ENCODE results near the gene AHNAK2.

The AHNAK2 gene

DNA sequence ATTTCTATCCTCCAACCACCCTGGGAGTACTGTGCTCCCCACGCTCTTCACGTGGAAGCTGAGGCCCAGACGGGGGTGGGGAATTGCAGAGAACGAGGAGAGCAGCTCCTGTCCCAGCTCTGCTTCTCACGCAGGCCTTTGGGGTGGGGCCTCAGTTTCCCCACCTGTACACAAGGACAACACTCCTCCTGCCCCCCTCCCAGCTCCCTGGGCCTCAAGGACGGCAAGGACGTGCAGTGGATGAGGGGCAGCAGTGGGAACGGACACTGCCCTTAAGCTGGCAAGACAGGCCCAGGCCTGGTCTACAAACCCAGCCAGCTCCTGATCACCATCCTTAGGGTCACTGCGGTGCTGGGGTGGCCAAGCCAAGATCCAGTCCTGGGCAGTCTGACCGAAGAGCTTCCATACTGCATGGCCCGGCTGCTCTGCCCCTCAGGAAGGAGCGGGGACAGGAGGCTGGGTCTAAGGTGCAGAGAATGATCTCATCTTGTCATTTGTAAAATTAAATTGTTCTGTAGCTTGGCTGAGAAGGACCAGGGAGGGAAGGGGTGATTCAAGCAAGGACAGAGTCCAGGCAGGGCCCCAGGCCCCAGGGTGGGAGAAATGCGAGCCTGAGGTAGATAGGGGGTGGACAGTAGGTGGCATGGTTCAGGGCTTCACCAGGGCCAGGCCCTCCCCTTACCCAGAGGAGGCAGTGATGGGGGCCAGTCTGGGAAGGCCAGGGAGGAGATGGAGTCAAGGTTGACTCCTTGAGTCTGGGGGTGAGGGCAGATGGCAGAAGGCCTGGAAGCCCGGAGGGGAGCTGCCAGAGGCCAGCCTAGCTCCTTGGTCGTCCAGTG, 6.1 kb upstream of the AHNAK2 start:
- no peak for DNase-seq

DNA sequence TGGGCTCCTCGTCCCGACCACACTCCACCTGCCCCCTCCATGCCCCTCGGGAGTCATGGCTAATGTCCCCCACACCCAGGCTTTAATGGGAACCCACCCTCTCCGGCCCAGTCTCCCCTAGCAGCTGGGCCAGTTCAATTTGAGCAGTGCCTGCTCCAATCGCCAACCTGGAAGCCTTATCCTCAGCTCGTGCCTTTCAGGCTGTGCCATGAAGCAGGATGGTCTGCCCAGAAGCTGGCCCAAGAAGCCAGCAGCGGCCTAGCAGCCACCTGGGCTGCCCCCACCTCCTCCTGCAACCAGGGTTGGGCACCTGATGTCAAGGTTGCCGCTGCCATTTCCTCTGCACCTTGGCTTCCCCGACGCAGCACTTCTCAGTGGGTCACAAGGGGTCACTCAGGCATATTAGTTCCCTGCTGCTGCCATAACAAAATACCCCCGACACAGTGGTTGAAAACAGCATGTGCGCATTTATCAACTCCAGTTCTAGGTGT, 5.1 kb upstream of the AHNAK2 start:
- DNase-seq, result no peak

DNA sequence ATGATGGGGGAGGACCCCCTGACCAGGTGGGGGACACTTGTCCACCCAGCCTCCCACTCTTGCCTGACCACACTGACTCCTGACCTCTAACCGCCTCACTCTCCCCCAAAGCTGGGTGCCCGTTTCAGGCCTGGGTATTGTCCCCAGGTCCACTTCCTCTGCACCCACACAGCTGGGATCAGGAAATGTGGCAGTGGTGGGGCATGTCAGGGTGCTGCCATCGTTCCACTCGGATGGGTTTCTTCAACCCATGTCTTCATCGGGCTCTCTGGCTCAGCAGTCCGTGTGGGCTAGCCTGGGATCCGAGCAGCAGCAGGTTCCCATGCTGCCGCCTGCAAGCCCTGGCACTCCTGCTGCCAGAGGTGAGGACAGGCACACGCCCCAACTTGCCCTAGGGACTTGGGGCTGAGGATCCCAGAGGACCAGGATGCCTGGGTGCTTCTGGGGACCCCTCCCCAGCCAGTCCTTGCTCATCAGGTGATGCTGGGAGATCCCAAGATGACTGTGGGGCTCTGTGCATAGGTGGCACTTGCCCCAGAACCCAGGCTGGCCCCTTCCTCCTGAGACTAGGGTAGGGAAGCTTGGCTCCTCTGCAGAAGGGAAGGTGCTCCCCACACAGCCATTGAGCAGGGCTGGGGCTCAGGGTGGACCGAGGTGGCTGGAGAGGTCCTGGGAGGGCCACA, 4.5 kb upstream of the AHNAK2 start:
- DNase-seq, result no peak

- DNase-seq, result no peak
These were observed 3.7 kb upstream of the AHNAK2 start for GRCh38 chr14:104981699-104982541.

- DNase-seq, result no peak
These were observed 2.7 kb upstream of the AHNAK2 start for GRCh38 chr14:104980611-104981531.

DNA sequence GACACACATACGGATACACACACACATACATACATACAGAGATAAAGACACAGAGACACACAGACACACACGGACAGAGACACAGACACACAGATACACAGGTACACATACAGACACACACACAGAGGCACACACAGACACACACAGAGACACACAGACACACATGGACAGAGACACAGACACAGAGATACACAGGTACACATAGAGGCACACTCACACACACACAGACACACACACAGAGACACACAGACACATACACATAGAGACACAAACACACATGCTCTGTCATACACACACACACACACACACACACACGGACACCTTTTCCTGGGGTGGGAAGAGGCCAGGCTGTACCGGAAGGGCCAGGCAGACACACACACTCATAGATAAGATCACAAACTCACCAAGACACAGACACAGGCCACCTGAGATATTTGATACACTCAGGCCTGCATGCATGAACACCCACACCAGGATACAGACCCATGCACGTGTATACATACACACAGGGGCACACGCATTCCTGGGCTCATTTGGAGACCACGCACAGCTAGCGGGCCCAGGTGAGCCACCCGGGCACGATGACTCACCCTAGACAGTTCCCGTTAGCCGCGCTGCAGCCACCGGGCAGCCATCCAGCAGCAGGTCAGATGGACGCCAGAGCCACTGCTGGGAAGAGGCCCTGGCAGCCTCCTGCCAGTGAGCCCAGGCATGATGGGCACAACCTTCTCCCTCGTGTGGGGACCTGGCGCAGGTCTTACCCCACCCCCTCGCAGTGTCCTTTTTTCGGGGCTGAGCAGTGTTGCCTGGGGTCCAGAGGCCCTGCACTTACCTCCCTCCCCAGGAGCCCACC, 1.8 kb upstream of the AHNAK2 start:
- DNase-seq, result no peak

DNA sequence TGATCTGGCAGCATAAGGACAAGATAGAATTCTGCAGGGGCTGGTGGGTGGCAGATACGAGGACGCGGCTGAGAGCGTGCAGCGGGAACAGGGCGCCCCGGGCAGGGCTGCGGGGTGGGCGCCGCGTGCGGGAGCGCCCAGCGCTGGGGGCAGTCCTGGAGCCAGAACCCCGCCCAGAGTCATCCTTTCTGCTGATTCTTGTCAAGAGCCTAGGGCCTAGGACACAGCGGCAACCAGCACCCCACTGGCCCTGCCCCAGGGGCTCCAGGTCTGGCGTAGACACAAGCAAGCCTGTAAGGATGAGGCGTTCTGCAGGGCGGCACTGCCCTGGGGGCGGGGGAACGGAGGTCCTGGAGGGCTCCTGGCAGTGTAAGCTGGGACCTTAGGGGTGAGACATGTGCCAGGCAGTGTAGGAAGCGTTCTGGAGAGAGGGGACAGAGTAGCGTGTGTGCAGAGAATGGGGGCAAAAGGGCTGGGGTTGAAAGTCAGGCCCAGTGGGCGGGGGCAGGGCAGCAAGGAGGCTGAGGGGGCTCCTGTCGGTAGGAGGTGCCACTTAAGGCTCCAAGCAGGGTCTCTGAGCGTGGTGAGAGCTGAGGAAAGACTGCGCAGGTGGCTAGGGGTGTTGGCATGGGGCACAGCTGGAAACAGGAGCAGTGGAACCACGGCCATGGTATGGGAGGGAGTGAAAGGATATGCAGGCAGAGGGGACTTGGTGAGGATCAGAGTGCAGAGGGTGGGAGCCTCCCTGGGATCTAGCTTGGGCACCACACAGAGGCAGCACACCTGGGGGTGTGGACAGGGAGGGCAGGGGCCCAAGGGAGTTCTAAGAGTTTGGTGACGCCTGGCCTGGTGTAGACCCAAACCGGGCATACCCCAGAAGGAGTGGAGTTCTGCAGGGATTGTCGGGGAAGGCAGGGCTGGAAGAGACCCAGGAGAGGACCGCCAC, 845 bp upstream of the AHNAK2 start:
- no peak for DNase-seq

GRCh38 chr14:104977008-104977680, 1.0 kb downstream of the AHNAK2 start:
- DNase-seq, result no peak

- DNase-seq, result no peak
These were observed 1.8 kb downstream of the AHNAK2 start for GRCh38 chr14:104976198-104977007.

DNA sequence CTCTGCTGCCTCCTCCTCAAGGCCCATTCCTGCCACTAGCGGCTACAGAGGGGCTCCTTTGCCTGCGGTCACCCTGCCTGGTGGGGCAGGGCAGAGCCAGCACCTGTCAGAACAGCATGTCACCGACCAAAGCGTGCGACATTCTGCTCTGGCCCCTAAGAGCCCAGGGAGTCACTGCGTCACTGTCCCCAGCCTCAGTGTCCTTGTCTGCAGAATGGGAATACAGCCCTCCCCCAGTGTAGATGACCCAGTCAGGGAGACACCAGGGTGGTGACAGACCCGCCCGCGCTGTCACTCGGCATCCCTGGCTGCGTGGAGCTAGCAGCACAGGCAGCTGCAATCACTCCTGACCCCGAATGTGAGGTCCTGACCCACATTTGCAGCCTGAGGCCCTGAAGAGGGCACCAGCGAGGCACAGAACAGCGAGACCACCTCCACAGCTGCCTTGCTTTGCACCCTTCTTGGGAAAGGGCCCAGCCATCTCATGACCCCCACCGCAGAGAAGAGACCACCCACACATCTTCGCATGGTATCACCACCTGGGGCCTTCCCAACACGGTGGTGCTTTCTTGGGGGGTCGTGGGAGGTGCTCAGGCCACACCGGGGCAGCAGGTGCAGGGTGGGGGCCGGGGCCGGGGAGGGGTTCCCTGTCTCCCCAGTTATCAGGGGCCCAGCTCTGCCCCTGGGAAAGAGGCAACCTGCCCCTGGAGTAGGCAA, 2.5 kb downstream of the AHNAK2 start:
- no peak for DNase-seq

GRCh38 chr14:104974665-104975390, 3.3 kb downstream of the AHNAK2 start:
- DNase-seq, result no peak

- DNase-seq, result no peak
These were observed 4.0 kb downstream of the AHNAK2 start for GRCh38 chr14:104974146-104974541.

DNA sequence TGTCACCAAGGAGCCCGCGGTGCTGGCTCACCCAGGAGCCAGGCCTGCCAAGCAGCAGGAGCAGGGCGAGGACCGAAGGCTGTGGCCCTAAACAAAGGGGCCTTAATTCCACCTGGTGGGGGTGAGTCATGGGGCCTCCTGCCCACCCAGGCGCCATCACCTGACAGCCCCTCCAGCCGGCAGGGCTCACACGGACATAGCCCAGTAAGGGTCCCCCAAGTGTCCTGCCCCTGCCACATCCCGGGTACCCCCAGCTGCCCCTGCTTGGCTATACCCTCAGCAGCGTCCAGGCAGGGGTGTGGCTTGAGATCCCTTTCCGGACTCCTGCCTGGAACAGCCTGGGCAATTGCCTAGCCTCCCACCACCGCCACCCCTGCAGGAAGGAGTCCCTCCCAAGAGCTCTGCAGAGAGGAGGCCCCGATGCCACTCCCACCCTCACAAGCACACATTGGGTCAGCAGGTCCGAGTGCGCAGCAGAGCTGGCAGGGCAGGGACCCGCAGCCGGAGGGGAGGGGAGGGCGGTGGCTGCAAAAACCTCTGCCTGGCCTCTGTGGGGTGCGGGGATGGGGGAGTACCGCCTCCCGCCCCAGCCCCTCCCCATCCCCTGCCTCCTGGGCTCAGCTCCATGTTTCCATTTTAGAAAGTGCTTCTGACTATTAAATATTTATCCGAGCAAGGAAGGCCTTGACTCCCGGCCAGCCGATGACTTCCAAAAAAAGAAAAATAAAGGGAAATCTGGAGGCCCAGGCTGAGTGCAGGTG, 4.6 kb downstream of the AHNAK2 start:
- no peak for DNase-seq

DNA sequence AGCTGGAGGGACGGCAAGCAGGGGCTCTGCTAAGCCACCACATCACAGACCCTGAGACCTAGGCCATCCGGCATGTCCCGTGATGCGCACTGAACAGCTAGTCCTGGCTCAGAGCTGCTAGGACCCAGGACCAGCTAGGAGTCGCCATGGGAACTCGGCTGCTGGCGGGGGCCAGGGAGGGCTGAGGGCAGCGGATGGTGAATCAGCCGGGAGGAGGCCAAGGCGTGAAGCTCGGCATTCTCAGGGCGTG, 5.1 kb downstream of the AHNAK2 start:
- no peak for DNase-seq

DNA sequence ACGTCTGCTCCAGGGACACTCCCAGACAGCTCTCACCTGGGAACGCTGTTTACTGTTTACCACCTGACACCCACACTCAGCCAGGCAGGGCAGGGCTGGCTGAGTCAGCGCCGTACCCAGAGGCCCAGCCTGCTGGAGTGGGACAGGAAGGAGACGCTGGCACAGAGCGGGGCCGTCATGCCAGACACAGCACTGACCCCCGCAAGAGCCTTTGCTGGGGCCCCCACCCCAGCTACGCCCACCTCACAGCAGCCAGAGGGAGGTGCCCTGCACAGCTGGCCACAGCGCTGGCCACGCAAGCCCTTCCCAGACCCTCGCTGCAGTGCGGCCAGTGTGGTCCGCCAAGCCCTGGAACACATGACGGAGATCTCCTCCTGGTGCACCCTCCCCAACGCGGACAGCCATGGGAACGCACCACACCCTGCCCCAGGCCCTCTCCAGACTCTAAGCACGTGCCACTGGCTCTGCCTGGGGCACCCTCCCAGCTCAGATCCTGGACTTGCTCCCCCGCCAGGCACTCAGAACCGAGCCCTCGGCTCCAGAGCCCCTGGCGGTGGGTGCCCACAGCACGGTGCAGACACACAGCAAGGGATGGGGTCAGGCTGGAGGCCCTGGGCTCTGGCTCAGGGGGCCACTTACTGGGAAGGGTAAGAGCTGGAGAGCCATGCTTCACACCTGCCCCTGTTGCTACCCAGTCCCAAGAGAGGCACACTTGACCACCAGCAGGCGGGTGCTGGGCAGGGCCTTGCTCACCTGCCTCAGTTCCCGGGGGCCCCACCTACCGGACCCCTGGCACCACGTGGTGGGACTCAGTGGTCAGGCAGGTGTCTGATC, 5.7 kb downstream of the AHNAK2 start:
- no peak for DNase-seq
